ENCODE results near the gene NELFE.
"Not testable (repeated sequence)": the region's sequence is repeated elsewhere in the genome, so short reads cannot be mapped to it uniquely, and the experiment has no call there.

The NELFE gene

GRCh38 chr6:31919624-31920303, 39.0 kb downstream of the NELFE start:
- no peak for DNase-seq (ENCODE audit: low read depth in 2 of 2)

DNA sequence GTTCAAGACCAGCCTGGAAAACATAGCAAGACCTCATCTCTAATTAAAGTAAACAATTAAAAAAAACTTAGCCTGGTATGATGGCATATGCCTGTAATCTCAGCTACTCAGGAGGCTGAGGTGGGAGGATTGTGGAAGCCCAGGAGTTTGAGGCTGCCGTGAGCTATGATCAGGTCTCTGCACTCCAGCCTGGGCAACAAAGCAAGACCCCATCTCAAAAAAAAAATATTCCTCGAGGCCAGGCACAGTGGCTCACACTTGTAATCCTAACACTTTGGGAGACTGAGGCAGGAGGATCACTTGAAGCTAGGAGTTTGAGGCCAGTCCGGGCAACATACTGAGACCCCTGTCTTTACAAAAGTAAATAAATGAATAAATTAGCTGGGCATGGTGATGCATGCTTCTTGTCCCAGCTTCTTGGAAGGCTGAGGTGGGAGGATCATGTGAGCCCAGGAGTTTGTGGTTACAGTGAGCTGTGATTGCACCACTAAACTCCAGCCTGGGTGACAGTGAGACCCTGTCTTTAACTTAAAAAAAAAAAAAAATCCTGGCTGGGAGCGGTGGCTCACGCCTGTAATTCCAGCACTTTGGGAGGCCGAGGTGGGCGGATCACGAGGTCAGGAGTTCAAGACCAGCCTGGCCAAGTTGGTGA, 40.6 kb downstream of the NELFE start:
- DNase-seq (ENCODE audit: low read depth in 2 of 2) = no peak

GRCh38 chr6:31915756-31916155, 43.0 kb downstream of the NELFE start:
- no peak for DNase-seq (ENCODE audit: low read depth in 2 of 2)

GRCh38 chr6:31915351-31915750, 43.4 kb downstream of the NELFE start:
- no peak for DNase-seq (ENCODE audit: low read depth in 2 of 2)

GRCh38 chr6:31911826-31912585, 46.8 kb downstream of the NELFE start:
- DNase-seq (ENCODE audit: low read depth in 2 of 2) = no peak

DNA sequence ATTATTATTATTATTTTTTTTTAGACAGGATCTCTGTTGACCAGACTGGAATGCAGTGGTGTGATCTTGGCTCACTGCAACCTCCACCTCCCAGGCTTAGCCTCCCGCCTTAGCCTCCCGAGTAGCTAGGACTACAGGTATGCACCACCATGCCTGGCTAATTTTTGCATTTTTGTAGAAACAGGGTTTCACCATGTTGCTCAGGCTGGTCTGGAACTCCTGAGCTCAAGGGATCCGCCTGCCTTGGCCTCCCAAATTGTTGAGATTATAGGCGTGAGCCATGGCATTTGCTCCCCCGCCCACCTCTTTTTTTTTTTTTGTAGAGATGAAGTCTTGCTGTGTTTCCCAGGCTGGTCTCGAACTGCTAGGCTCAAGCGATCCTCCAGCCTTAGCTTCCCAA, 49.5 kb downstream of the NELFE start:
- DNase-seq (ENCODE audit: low read depth in 2 of 2) = not testable (repeated sequence)

DNA sequence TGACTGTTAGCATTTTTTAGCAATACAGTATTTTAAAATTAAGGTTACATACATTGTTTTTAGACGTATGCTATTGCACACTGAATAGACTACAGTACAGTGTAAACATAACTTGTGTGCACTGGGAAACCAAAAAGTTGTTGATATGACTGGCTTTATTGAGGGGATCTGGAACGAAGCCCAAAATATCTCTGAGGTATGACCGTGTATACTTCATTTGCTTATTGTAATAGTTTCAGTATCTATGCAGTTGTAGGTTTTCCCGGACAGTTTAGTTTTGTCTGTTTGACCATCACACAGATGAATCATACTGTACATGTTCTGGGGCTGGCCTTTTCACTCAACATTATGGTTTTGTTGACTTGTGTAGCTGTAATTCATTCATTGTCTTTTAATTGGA, 50.0 kb downstream of the NELFE start:
- no peak for DNase-seq (ENCODE audit: low read depth in 2 of 2)

- DNase-seq (ENCODE audit: low read depth in 2 of 2) = not testable (repeated sequence)
Observed at GRCh38 chr6:31908255-31908654, 50.5 kb downstream of the NELFE start.

DNA sequence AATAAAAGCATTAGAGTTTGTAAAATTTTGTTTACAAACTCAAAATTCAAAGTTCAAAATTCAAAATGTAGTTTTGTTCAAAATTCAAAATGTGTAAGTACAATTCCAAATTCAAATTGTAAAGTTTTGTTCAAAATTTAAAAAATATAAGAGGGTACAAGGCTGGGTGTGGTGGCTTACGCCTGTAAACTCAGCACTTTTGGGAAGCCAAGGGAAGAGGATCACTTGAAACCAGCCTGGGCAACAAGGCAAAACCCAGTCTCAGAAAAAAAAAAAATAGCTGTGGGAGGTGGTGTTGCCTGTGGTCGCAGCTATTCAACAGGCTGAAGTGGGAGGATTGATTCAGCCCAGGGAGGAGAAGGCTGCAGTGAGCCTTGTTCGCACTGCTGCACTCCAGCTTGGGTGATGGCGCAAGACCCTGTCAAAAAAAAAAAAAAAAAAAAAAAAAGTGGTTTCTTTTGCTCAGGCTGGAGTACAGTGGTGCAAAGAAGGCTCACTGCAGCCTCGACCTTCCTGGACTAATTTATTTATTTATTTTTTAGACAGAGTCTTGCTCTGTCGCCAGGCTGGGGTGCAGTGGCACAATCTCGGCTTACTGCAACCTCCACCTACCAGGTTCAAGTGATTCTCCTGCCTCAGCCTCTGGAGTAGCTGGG, 51.5 kb downstream of the NELFE start:
- no peak for DNase-seq (ENCODE audit: low read depth in 2 of 2)

- DNase-seq (ENCODE audit: low read depth in 2 of 2) = not testable (repeated sequence)
Observed at GRCh38 chr6:31906727-31907126, 52.0 kb downstream of the NELFE start.

DNA sequence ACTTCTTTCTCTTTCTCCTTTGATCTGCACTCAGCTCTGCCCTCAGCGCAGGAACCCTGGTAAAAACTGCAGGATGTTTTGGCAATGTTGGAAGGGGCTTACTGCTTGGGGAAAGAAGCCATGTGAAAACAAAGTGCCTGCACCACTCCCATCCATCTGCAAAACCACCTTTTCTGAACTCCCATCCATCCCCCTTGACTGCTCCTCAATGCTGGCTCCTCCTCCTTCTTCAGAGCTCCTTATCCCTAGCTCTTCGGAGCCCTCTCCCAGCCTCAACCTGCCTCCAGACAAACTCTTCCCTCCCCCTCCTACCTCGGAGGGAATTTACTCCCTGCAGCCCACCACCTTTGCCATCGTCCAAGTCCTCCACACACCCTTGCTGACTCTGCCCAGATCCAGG, 52.6 kb downstream of the NELFE start:
- no peak for DNase-seq (ENCODE audit: low read depth in 2 of 2)

- DNase-seq (ENCODE audit: low read depth in 2 of 2) = no peak
Observed at GRCh38 chr6:31905041-31905440, 53.7 kb downstream of the NELFE start.

GRCh38 chr6:31903957-31904356, 54.8 kb downstream of the NELFE start:
- no peak for DNase-seq (ENCODE audit: low read depth in 2 of 2)
